Measurements from ENCODE around the gene VAV1.

VAV1 gene

GRCh38 chr19:6777434-6777833 lies 4.9 kb downstream of the VAV1 start:
- TF ChIP-seq TAF1 (IDR thresholded peaks at IDR 0.05; ENCODE audit: borderline replicate concordance, insufficient read depth, low read length) (no peak), FOXP2 (optimal IDR thresholded peaks at IDR 0.05; ENCODE audit: borderline replicate concordance, extremely low read depth, extremely low read length, insufficient read depth) (no peak), POLR2AphosphoS5 (IDR thresholded peaks at IDR 0.05; ENCODE audit: low read depth, low read length) (no peak), SIN3A (IDR thresholded peaks at IDR 0.05; ENCODE audit: borderline replicate concordance, insufficient read depth, low read length) (no peak)
- TF ChIP-seq, protein P1, sequence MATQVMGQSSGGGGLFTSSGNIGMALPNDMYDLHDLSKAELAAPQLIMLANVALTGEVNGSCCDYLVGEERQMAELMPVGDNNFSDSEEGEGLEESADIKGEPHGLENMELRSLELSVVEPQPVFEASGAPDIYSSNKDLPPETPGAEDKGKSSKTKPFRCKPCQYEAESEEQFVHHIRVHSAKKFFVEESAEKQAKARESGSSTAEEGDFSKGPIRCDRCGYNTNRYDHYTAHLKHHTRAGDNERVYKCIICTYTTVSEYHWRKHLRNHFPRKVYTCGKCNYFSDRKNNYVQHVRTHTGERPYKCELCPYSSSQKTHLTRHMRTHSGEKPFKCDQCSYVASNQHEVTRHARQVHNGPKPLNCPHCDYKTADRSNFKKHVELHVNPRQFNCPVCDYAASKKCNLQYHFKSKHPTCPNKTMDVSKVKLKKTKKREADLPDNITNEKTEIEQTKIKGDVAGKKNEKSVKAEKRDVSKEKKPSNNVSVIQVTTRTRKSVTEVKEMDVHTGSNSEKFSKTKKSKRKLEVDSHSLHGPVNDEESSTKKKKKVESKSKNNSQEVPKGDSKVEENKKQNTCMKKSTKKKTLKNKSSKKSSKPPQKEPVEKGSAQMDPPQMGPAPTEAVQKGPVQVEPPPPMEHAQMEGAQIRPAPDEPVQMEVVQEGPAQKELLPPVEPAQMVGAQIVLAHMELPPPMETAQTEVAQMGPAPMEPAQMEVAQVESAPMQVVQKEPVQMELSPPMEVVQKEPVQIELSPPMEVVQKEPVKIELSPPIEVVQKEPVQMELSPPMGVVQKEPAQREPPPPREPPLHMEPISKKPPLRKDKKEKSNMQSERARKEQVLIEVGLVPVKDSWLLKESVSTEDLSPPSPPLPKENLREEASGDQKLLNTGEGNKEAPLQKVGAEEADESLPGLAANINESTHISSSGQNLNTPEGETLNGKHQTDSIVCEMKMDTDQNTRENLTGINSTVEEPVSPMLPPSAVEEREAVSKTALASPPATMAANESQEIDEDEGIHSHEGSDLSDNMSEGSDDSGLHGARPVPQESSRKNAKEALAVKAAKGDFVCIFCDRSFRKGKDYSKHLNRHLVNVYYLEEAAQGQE (IDR thresholded peaks at IDR 0.05; ENCODE audit: insufficient read depth in 1 of 2, low read depth in 2 of 2, low read length in 2 of 2): no peak

- no peak for TF ChIP-seq SIN3A (IDR thresholded peaks at IDR 0.05; ENCODE audit: borderline replicate concordance, insufficient read depth, low read length)
- TF ChIP-seq FOXP2 (optimal IDR thresholded peaks at IDR 0.05; ENCODE audit: borderline replicate concordance, extremely low read depth, extremely low read length, insufficient read depth): no peak
- no peak for TF ChIP-seq TAF1 (IDR thresholded peaks at IDR 0.05; ENCODE audit: borderline replicate concordance, insufficient read depth, low read length)
- no peak for TF ChIP-seq POLR2AphosphoS5 (IDR thresholded peaks at IDR 0.05; ENCODE audit: low read depth, low read length)
- TF ChIP-seq, protein P1 (IDR thresholded peaks at IDR 0.05; ENCODE audit: insufficient read depth in 1 of 2, low read depth in 2 of 2, low read length in 2 of 2): no peak
Observed at GRCh38 chr19:6778386-6778785, 5.9 kb downstream of the VAV1 start.

- TF ChIP-seq, protein P1 (IDR thresholded peaks at IDR 0.05; ENCODE audit: insufficient read depth in 1 of 2, low read depth in 2 of 2, low read length in 2 of 2): no peak
- TF ChIP-seq POLR2AphosphoS5 (IDR thresholded peaks at IDR 0.05; ENCODE audit: low read depth, low read length): no peak
- no peak for TF ChIP-seq TAF1 (IDR thresholded peaks at IDR 0.05; ENCODE audit: borderline replicate concordance, insufficient read depth, low read length)
- no peak for TF ChIP-seq FOXP2 (optimal IDR thresholded peaks at IDR 0.05; ENCODE audit: borderline replicate concordance, extremely low read depth, extremely low read length, insufficient read depth)
- TF ChIP-seq SIN3A (IDR thresholded peaks at IDR 0.05; ENCODE audit: borderline replicate concordance, insufficient read depth, low read length): no peak
Observed at GRCh38 chr19:6779206-6779605, 6.7 kb downstream of the VAV1 start.

DNA sequence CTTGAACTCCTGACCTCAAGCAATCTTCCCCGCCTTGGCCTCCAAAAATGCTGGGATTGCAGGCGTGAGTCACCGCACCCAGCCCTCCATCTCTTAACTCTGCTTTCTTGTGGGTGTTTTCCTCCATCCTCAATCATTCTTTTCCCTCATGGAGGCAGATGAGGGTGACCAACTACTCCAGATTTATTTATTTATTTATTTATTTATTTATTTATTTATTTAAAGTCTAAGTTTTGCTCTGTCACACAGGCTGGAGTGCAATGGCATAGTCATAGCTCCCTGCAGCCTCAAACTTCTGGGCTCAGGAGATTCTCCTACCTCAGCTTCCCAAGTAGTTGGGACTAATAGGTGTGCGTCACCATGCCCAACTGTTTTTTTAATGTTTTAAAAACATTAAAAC lies 14.9 kb downstream of the VAV1 start:
- no peak for TF ChIP-seq FOXP2 (optimal IDR thresholded peaks at IDR 0.05; ENCODE audit: borderline replicate concordance, extremely low read depth, extremely low read length, insufficient read depth)
- TF ChIP-seq, protein P1 (IDR thresholded peaks at IDR 0.05; ENCODE audit: insufficient read depth in 1 of 2, low read depth in 2 of 2, low read length in 2 of 2): no peak
- TF ChIP-seq POLR2AphosphoS5 (IDR thresholded peaks at IDR 0.05; ENCODE audit: low read depth, low read length): no peak
- TF ChIP-seq SIN3A (IDR thresholded peaks at IDR 0.05; ENCODE audit: borderline replicate concordance, insufficient read depth, low read length): no peak
- TF ChIP-seq TAF1 (IDR thresholded peaks at IDR 0.05; ENCODE audit: borderline replicate concordance, insufficient read depth, low read length): no peak

GRCh38 chr19:6788896-6789295 lies 16.4 kb downstream of the VAV1 start:
- TF ChIP-seq SIN3A (IDR thresholded peaks at IDR 0.05; ENCODE audit: borderline replicate concordance, insufficient read depth, low read length) (no peak), POLR2AphosphoS5 (IDR thresholded peaks at IDR 0.05; ENCODE audit: low read depth, low read length) (no peak), TAF1 (IDR thresholded peaks at IDR 0.05; ENCODE audit: borderline replicate concordance, insufficient read depth, low read length) (no peak), FOXP2 (optimal IDR thresholded peaks at IDR 0.05; ENCODE audit: borderline replicate concordance, extremely low read depth, extremely low read length, insufficient read depth) (no peak)
- TF ChIP-seq, protein P1 (IDR thresholded peaks at IDR 0.05; ENCODE audit: insufficient read depth in 1 of 2, low read depth in 2 of 2, low read length in 2 of 2): no peak
